Activated CD4-positive, alpha-beta T cell treated with anti-CD3 and anti-CD28 coated beads for 24 hours (primary cell): ENCODE measurements around the gene ZNF446.
"Not testable (repeated sequence)": the region's sequence is repeated elsewhere in the genome, so short reads cannot be mapped to it uniquely, and the experiment has no call there.

ENCODE experiments used
- DNase-seq, 2 donors: peaks; one replicate each; pipeline ENCODE4 v3.0.0-alpha.2; 2020; ENCODE audit warnings: low read depth in 2 of 2

The ZNF446 gene

GRCh38 chr19:58475714-58476497 is at the start of gene ZNF446:
TSS of gene ZNF446 (plus strand) at chr19:58476352. CDS start at chr19:58477219, 867 bp downstream.
- peak; percentile 90 for DNase-seq

GRCh38 chr19:58428617-58429016 is 47.5 kb upstream of the ZNF446 start:
- DNase-seq: no peak

GRCh38 chr19:58429745-58430144 is 46.4 kb upstream of the ZNF446 start:
- DNase-seq: no peak

- DNase-seq: no peak
Measured at GRCh38 chr19:58434217-58434616, 41.9 kb upstream of the ZNF446 start.

- peak; percentile 82 to 85 for DNase-seq
Measured at GRCh38 chr19:58439576-58440554, 36.3 kb upstream of the ZNF446 start, which contains the start of gene ZNF132. TSS of gene ZNF132 (minus strand) at chr19:58440153. CDS start at chr19:58439821, 332 bp downstream.

- no peak for DNase-seq
Measured at GRCh38 chr19:58440556-58440955, 35.6 kb upstream of the ZNF446 start.

- not testable (repeated sequence) for DNase-seq
Measured at GRCh38 chr19:58442986-58443385, 33.2 kb upstream of the ZNF446 start.

GRCh38 chr19:58448860-58449259 is 27.3 kb upstream of the ZNF446 start:
- not testable (repeated sequence) for DNase-seq

GRCh38 chr19:58449980-58450379 is 26.2 kb upstream of the ZNF446 start:
- DNase-seq: not testable (repeated sequence)

- no peak for DNase-seq
Measured at GRCh38 chr19:58450856-58451357, 25.2 kb upstream of the ZNF446 start.

GRCh38 chr19:58451358-58452101 is 24.6 kb upstream of the ZNF446 start, which contains the start of gene ZNF324B:
TSS of gene ZNF324B (plus strand) at chr19:58451622. CDS start at chr19:58453702, 2,080 bp downstream.
- peak; percentile 91 to 94 for DNase-seq

GRCh38 chr19:58453743-58454142 is 22.4 kb upstream of the ZNF446 start:
- DNase-seq: no peak

- no peak for DNase-seq
Measured at GRCh38 chr19:58455306-58455705, 20.8 kb upstream of the ZNF446 start.

- no peak for DNase-seq
Measured at GRCh38 chr19:58456111-58456510, 20.0 kb upstream of the ZNF446 start.

GRCh38 chr19:58460039-58460438 is 16.1 kb upstream of the ZNF446 start:
- no peak for DNase-seq

- DNase-seq: no peak
Measured at GRCh38 chr19:58466089-58466759, 9.9 kb upstream of the ZNF446 start.

GRCh38 chr19:58466760-58467589 is 9.2 kb upstream of the ZNF446 start, which contains the start of gene ZNF324:
TSS of gene ZNF324 (plus strand) at chr19:58467080. CDS start at chr19:58469186, 2,106 bp downstream.
- DNase-seq: peak; percentile 96 to 99

GRCh38 chr19:58468216-58468839 is 7.8 kb upstream of the ZNF446 start:
- no peak for DNase-seq
